Measurements from ENCODE around the gene MED20.

GRCh38 chr6:41935193-41935574, 14.2 kb upstream of the MED20 start:
- TF ChIP-seq CTCF (IDR thresholded peaks at IDR 0.05; ENCODE audit: insufficient read depth, low read depth, low read length) (no peak), EZH2 (IDR thresholded peaks at IDR 0.05; ENCODE audit: insufficient read depth, low read length) (no peak)

All from astrocyte (in vitro differentiated cells and primary cell).